ENCODE measurements around the gene NINJ2.

DNA sequence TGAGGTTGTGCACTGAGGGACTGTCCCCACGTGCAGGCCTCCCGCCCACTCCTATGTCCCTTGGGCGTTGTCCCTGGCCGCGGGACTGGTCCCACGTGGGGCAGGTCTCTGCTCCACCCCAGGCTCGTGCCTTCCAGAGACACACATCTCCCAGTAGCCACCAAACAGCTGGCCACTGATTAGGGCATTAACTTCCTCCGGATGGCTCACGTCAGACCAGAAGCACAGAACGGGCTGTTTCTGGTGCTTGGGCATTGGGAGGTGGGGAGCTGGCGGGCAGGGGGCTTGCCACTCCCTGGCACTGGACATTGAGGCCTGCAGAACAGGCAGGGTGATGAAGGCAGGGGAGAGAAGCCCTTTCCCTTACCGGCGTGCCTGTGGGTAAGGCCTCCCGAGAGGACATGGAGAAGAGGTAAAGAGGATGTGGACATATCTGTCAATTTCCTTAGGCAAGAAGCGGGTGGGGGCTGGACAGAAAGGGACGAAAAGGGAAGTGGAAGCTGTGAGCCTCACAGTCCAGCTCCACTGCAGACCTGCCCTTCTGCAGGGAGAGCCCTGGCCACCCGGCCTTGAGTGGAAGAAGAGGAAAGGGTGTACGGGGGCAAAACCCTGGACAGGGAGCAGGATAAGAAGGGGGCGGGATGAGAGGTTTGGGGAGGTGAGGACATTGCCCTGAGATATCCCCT lies 101.2 kb downstream of the NINJ2 start:
- TF ChIP-seq CTCF (IDR thresholded peaks at IDR 0.05; ENCODE audit: borderline replicate concordance, extremely low read depth, low read length, poor library complexity, severe bottlenecking) (no peak), EZH2 (IDR thresholded peaks at IDR 0.05; ENCODE audit: borderline replicate concordance, low read depth, low read length, severe bottlenecking) (no peak)

Data from DND-41 (cell line).